K562 (cell line): ENCODE measurements around the gene CCDC28B. TPM values are rescaled to one million over a fixed set of nuclear protein-coding genes. Genes with fewer than 3 reads are reported as not detected.

Source experiments
- ATAC-seq: fragments of 200-7000 bp; cut with Tn5 transposase; 3 replicates; pipeline ENCODE4 v1.9.1; 2020; ENCODE audit warnings: moderate library complexity
- BruUV-seq: library from RNA; stranded (reverse); fragments of 400-500 nt; replicated peaks from 2 replicates; lab custom pipeline; 2021; lab: Mats Ljungman, UMichigan
- CTCF ChIA-PET: fragments of 300-600 bp; formaldehyde crosslinking; extraction: SDS; loops from one replicate; lab custom pipeline; 2021; ENCODE audit warnings: low intra/inter-chr PET ratio; lab: Yijun Ruan, JAX
- POLR2A ChIA-PET: fragments of 300-600, 350-650 bp; sonication (Branson Sonifier 250); formaldehyde crosslinking; extraction: SDS; loops from one replicate; lab custom pipeline; 2021; ENCODE audit warnings: antibody characterized with exemption, inconsistent platforms; lab: Yijun Ruan, JAX
- DNase-seq, 4 experiments: peaks; one replicate each; pipeline versions ENCODE4 v3.0.0 to v3.0.0-alpha.2; 2011 to 2018; ENCODE audit warnings: low spot score in 3 of 4, mixed read lengths in 3 of 4; ENCODE audit errors: extremely low read depth in 1 of 4
- FAIRE-seq: peaks from 2 replicates; lab custom pipeline; 2011; peaks lifted over from hg19 to GRCh38; lab: Jason Lieb, UNC
- H2AFZ ChIP-seq: 2 replicates; pipeline ENCODE4 v1.6.0; 2011; ENCODE audit warnings: low read depth, low read length, control low read depth, inconsistent platforms
- H3K27ac ChIP-seq: fragments of 200-600 bp; 3 replicates; pipeline ENCODE4 v1.8.0; 2011; ENCODE audit warnings: low read depth, mild to moderate bottlenecking, control low read depth, inconsistent platforms, low read length, moderate library complexity, mixed read lengths; ENCODE audit errors: extremely low read depth
- H3K27me3 ChIP-seq, 2 experiments: fragments of 300-600 bp in 1 of 2; 2 replicates in 1 of 2; 3 replicates in 1 of 2; pipeline versions ENCODE4 v1.6.0 to v1.8.0; 2011; ENCODE audit warnings: inconsistent platforms in 2 of 2, low read length in 2 of 2, mild to moderate bottlenecking in 1 of 2, mixed read lengths in 1 of 2, moderate library complexity in 1 of 2; ENCODE audit not compliant: control insufficient read depth in 2 of 2, insufficient read depth in 2 of 2
- H3K36me3 ChIP-seq: fragments of 300-600 bp; 3 replicates; pipeline ENCODE4 v1.8.0; 2011; ENCODE audit warnings: mild to moderate bottlenecking, low read length, inconsistent platforms; ENCODE audit not compliant: control insufficient read depth, insufficient read depth
- H3K4me1 ChIP-seq, 2 experiments: fragments of 200-600 bp in 1 of 2; replicated peaks in 1 of 2; 2 replicates in 1 of 2; 3 replicates in 1 of 2; pipeline versions ENCODE4 v1.5.1 to v1.8.0; 2011; ENCODE audit warnings: inconsistent platforms in 2 of 2, low read length in 2 of 2, mild to moderate bottlenecking in 1 of 2, mixed read lengths in 1 of 2, moderate library complexity in 1 of 2; ENCODE audit not compliant: control insufficient read depth in 2 of 2, insufficient read depth in 2 of 2
- H3K4me2 ChIP-seq: 2 replicates; pipeline ENCODE4 v1.6.1; 2011; ENCODE audit warnings: low read length, control low read depth, inconsistent platforms, mixed read lengths; ENCODE audit not compliant: insufficient read depth
- H3K4me3 ChIP-seq: fragments of 200-600 bp; sonication (generic), shearing (Covaris generic); 2 replicates; pipeline ENCODE4 v1.5.1; 2016; ENCODE audit warnings: control low read depth, inconsistent platforms
- H3K79me2 ChIP-seq: fragments of 200-600 bp; 3 replicates; pipeline ENCODE4 v1.8.0; 2011; ENCODE audit warnings: low read length, inconsistent platforms; ENCODE audit not compliant: control insufficient read depth, insufficient read depth
- H3K9ac ChIP-seq, 2 experiments: 2 replicates each; pipeline versions ENCODE4 v1.6.0 to v1.6.1; 2011; ENCODE audit warnings: low read depth in 2 of 2, low read length in 2 of 2, control low read depth in 1 of 2, inconsistent platforms in 1 of 2, mild to moderate bottlenecking in 1 of 2, mixed read lengths in 1 of 2; ENCODE audit not compliant: insufficient read depth in 1 of 2
- H3K9me1 ChIP-seq: one replicate; pipeline ENCODE4 v1.6.0; 2011; ENCODE audit warnings: inconsistent platforms, mild to moderate bottlenecking, low read length, moderate library complexity; ENCODE audit not compliant: control insufficient read depth, insufficient read depth
- H3K9me3 ChIP-seq: replicated peaks from 2 replicates; pipeline ENCODE4 v1.5.1; 2011; ENCODE audit warnings: low read depth, low read length, inconsistent platforms; ENCODE audit not compliant: control insufficient read depth, insufficient read depth
- H4K20me1 ChIP-seq: replicated peaks from 2 replicates; pipeline ENCODE4 v1.6.1; 2011; ENCODE audit warnings: low read length, inconsistent platforms, mixed read lengths; ENCODE audit not compliant: control insufficient read depth, insufficient read depth
- EZH2 ChIP-seq: IDR thresholded peaks from 2 replicates; pipeline ENCODE4 v1.6.1; 2012; ENCODE audit warnings: low read depth, mild to moderate bottlenecking, inconsistent platforms, low read length, borderline replicate concordance
- FIP1L1 ChIP-seq: fragments of 200-400 bp; formaldehyde crosslinking; IDR thresholded peaks from 2 replicates; pipeline ENCODE4 v1.6.1; 2018; ENCODE audit warnings: mild to moderate bottlenecking, low read depth, low read length; ENCODE audit not compliant: poor library complexity, severe bottlenecking
- HMGXB4 ChIP-seq: sonication (generic); formaldehyde crosslinking; IDR thresholded peaks from 2 replicates; pipeline ENCODE4 v1.8.1; 2023; ENCODE audit warnings: mild to moderate bottlenecking, missing genetic modification reagents
- HNRNPL ChIP-seq: fragments of 200-400 bp; formaldehyde crosslinking; IDR thresholded peaks from 2 replicates; pipeline ENCODE4 v1.6.1; 2017; ENCODE audit warnings: low read depth, mild to moderate bottlenecking, low read length
- MBD1 ChIP-seq: fragments of 250-450 bp; sonication (Bioruptor Pico); IDR thresholded peaks from 2 replicates; pipeline ENCODE4 v1.8.0; 2022; ENCODE audit warnings: inconsistent platforms
- PPARD ChIP-seq: fragments of 250-450 bp; sonication (Bioruptor Pico); IDR thresholded peaks from 2 replicates; pipeline ENCODE4 v1.8.0; 2022; ENCODE audit warnings: inconsistent platforms, mild to moderate bottlenecking, moderate library complexity
- RBM39 ChIP-seq: fragments of 200-400 bp; formaldehyde crosslinking; optimal IDR thresholded peaks from 2 replicates; pipeline ENCODE3; 2018; ENCODE audit warnings: low read depth, low read length
- RFX7 ChIP-seq: fragments of 250-450 bp; sonication (Bioruptor Pico); IDR thresholded peaks from 2 replicates; pipeline ENCODE4 v1.5.1; 2021; ENCODE audit warnings: mild to moderate bottlenecking
- SP1 ChIP-seq: sonication (generic); formaldehyde crosslinking; IDR thresholded peaks from 2 replicates; pipeline ENCODE4 v1.8.1; 2022; ENCODE audit warnings: mild to moderate bottlenecking, missing genetic modification reagents
- THRAP3 ChIP-seq: fragments of 450-650 bp; IDR thresholded peaks from 2 replicates; pipeline ENCODE4 v1.6.1; 2016; ENCODE audit warnings: mild to moderate bottlenecking, inconsistent platforms, borderline replicate concordance
- VEZF1 ChIP-seq: fragments of 200-800 bp; sonication (Bioruptor generic); IDR thresholded peaks from 2 replicates; pipeline ENCODE4 v1.6.1; 2017; ENCODE audit warnings: missing genetic modification characterization, missing compliant biosample characterization
- ZBTB33 ChIP-seq: sonication (generic); formaldehyde crosslinking; IDR thresholded peaks from 2 replicates; pipeline ENCODE4 v1.8.1; 2023; ENCODE audit warnings: mild to moderate bottlenecking, missing genetic modification reagents
- ZNF165 ChIP-seq: fragments of 250-450 bp; sonication (Bioruptor Pico); IDR thresholded peaks from 2 replicates; pipeline ENCODE4 v1.4.0; 2020; ENCODE audit warnings: borderline replicate concordance
- ZNF263 ChIP-seq: sonication (generic); formaldehyde crosslinking; IDR thresholded peaks from 2 replicates; pipeline ENCODE4 v1.8.0; 2022; ENCODE audit warnings: mild to moderate bottlenecking, missing genetic modification reagents, borderline replicate concordance
- WGBS: fragments of 100-300 bp; shearing (Covaris generic); methylation state at CpG from one replicate; pipeline ENCODE4 v1.1.6; 2016; ENCODE audit warnings: low coverage, mixed read lengths; ENCODE audit not compliant: insufficient coverage; ENCODE audit errors: missing lambda C conversion rate; 5-methylcytosine and 5-hydroxymethylcytosine counted together
- in situ Hi-C: fragments of 300-500 bp; cut with MboI; formaldehyde crosslinking; loops from 4 replicates; pipeline ENCODE4 v1.15.0; 2018; ENCODE audit warnings: inconsistent platforms, mixed read lengths
- intact Hi-C: fragments of 100-400 bp; cut with micrococcal nuclease; formaldehyde crosslinking; loops from 2 replicates; pipeline ENCODE4 v1.14.2; 2022
- polyA plus RNA-seq, 8 experiments: library from polyadenylated mRNA; depleted of rRNA in 4 of 8; stranded (reverse) in 5 of 8; unstranded in 3 of 8; fragments of >200 nt; fragmentation: Nextera tagmentation in 2 of 8; fragmentation: Illumina TruSeq in 1 of 8; extraction: Ambion mirVana in 2 of 8; extraction: Trizol in 1 of 8; gene quantifications; 2 replicates each; pipeline versions ENCODE4 v1.2.1 to v1.2.3, GENCODE V29; 2011 to 2014; ENCODE audit warnings: inconsistent platforms in 1 of 8, missing spikeins in 1 of 8
- total RNA-seq, 7 experiments: library from RNA; depleted of rRNA in 6 of 7; stranded (reverse); fragments of >200 nt in 6 of 7; fragmentation: Illumina TruSeq in 2 of 7; extraction: Trizol in 2 of 7; gene quantifications; 2 replicates each; pipeline versions ENCODE4 v1.2.1 to v1.2.3, GENCODE V29; 2011 to 2021; ENCODE audit warnings: low replicate concordance in 1 of 7

Gene CCDC28B
- total and polyA plus RNA-seq, 9 of the 15 experiments (the other 6 are each of a cell fraction or from before 2014, with no cell fraction given): 5.7 to 54.5 (median 31.7) TPM

GRCh38 chr1:32240140-32240951 is 40.0 kb downstream of the CCDC28B start:
- in situ Hi-C loops: no loop called here
- TF ChIP-seq SP1 (CRISPR knock-in tag) (no peak), ZNF165 (no peak), HNRNPL (0 out of 2 replicates have a peak, but pooled peaks have one; percentile 24), ZBTB33 (CRISPR knock-in tag) (peak; percentile 70; the same call in 1 of the 2 replicates), PPARD (CRISPR knock-in tag) (no peak), EZH2 (no peak), RFX7 (CRISPR knock-in tag) (no peak), VEZF1 (no peak), FIP1L1 (no peak), THRAP3 (no peak), RBM39 (no peak), MBD1 (CRISPR knock-in tag) (no peak), HMGXB4 (CRISPR knock-in tag) (no peak), ZNF263 (CRISPR knock-in tag) (no peak)
- peaks cover 23 to 26% of the 10 kb centered on the region in 2 experiments; a peak in 4 of 5 replicates for H3K4me1 ChIP-seq
- no peak overlapping the region for H3K27ac ChIP-seq
- H4K20me1 ChIP-seq: no peaks in the 10 kb centered on the region
- no peaks in the 10 kb centered on the region for H3K79me2 ChIP-seq
- no peaks in the 10 kb centered on the region for H3K27me3 ChIP-seq
- H3K4me2 ChIP-seq: no peak overlapping the region
- H3K9ac ChIP-seq: peak overlapping the region in 1 of 2 experiments; percentile 7; a peak in 1 of 4 replicates
- CTCF ChIA-PET: no interaction called here
- H3K4me3 ChIP-seq: no peak overlapping the region
- no peaks in the 10 kb centered on the region for H3K9me1 ChIP-seq
- H3K9me3 ChIP-seq: no peaks in the 10 kb centered on the region
- FAIRE-seq: no peak
- no peak for ATAC-seq
- BruUV-seq: no TSS peak
- intact Hi-C loops: no loop called here
- POLR2A ChIA-PET: interaction anchor here (0.6 to 1.3 kb wide), 5 partner anchors 8 to 41 kb away, joined by 3 to 6 read pairs (median 4); no protein-coding TSS in a partner anchor
- no peak for DNase-seq
- H2AFZ ChIP-seq: no peak overlapping the region; the same call in 1 of the 2 replicates
- H3K36me3 ChIP-seq: no peaks in the 10 kb centered on the region
- 87% methylated on average over 52 of the region's 62 CpGs for WGBS
